B cell (primary cell): ENCODE data around the gene TKFC. TPM values are rescaled to one million over a fixed set of nuclear protein-coding genes. Genes with fewer than 3 reads are reported as not detected.

ENCODE experiments used
- ATAC-seq: fragments of 200-7000 bp; cut with Tn5 transposase; one replicate; pipeline ENCODE4 v1.10.0; 2021; ENCODE audit warnings: low read depth, mild to moderate bottlenecking, moderate number of reproducible peaks, moderate library complexity
- CTCF ChIA-PET: fragments of 350-600 bp; sonication (Branson Sonifier 250); formaldehyde crosslinking; loops from one replicate; lab custom pipeline; 2021; ENCODE audit warnings: antibody characterized with exemption, inconsistent platforms; lab: Charles Lee
- POLR2A ChIA-PET: fragments of 350-600 bp; sonication (Branson Sonifier 250); formaldehyde crosslinking; loops from one replicate; lab custom pipeline; 2021; ENCODE audit warnings: antibody characterized with exemption; lab: Charles Lee
- DNase-seq: peaks from one replicate; pipeline ENCODE4 v3.0.0; 2013
- H2AFZ ChIP-seq: 2 replicates; pipeline ENCODE4 v1.6.1; 2012; ENCODE audit warnings: mild to moderate bottlenecking, low read depth, low read length; ENCODE audit not compliant: insufficient read depth, poor library complexity, severe bottlenecking
- H3K27ac ChIP-seq, 2 donors: 1 replicate in 1 of 2; 2 replicates in 1 of 2; pipeline ENCODE4 v1.5.1; 2012 to 2013; ENCODE audit warnings: low read length in 2 of 2, mild to moderate bottlenecking in 2 of 2, moderate library complexity in 1 of 2
- H3K27me3 ChIP-seq, 4 experiments: fragments of 200-600 bp in 1 of 4; sonication (generic) in 1 of 4; replicated peaks in 1 of 4; 1 replicate in 2 of 4; 2 replicates in 2 of 4; pipeline versions ENCODE4 v1.6.1 to v1.7.0; 2013 to 2016; ENCODE audit warnings: low read length in 3 of 4, mild to moderate bottlenecking in 2 of 4, mixed read lengths in 1 of 4, moderate library complexity in 1 of 4; ENCODE audit not compliant: insufficient read depth in 4 of 4, control insufficient read depth in 3 of 4; ENCODE audit errors: control extremely low read depth in 1 of 4
- H3K36me3 ChIP-seq, 2 experiments: replicated peaks in 1 of 2; 1 replicate in 1 of 2; 2 replicates in 1 of 2; pipeline versions ENCODE4 v1.6.1 to v1.7.1; 2013; ENCODE audit warnings: low read length in 1 of 2; ENCODE audit not compliant: insufficient read depth in 2 of 2, control insufficient read depth in 1 of 2; ENCODE audit errors: control extremely low read depth in 1 of 2, extremely low read depth in 1 of 2
- H3K4me1 ChIP-seq, 2 donors: fragments of 200-600 bp in 1 of 2; sonication (generic) in 1 of 2; 1 replicate in 1 of 2; 2 replicates in 1 of 2; pipeline versions ENCODE4 v1.5.1 to v1.6.1; 2013 to 2017; ENCODE audit warnings: low read length in 2 of 2; ENCODE audit not compliant: control insufficient read depth in 2 of 2, insufficient read depth in 2 of 2
- H3K4me2 ChIP-seq: replicated peaks from 2 replicates; pipeline ENCODE3; 2012; ENCODE audit warnings: mild to moderate bottlenecking, low read depth, low read length; ENCODE audit not compliant: poor library complexity, severe bottlenecking
- H3K4me3 ChIP-seq, 5 experiments: fragments of 200-600 bp in 1 of 5; sonication (generic) in 1 of 5; 1 replicate in 3 of 5; 2 replicates in 2 of 5; pipeline versions ENCODE4 v1.5.1 to v1.7.0; 2011 to 2016; ENCODE audit warnings: low read length in 4 of 5, mild to moderate bottlenecking in 4 of 5, low read depth in 2 of 5, control low read depth in 1 of 5, moderate library complexity in 1 of 5; ENCODE audit not compliant: insufficient read depth in 1 of 5; ENCODE audit errors: control extremely low read depth in 1 of 5, extremely low read depth in 1 of 5
- H3K79me2 ChIP-seq: fragments of 200-600 bp; sonication (generic); one replicate; pipeline ENCODE4 v1.6.0; 2016; ENCODE audit warnings: low read length; ENCODE audit not compliant: control insufficient read depth, insufficient read depth
- H3K9ac ChIP-seq: fragments of 200-600 bp; sonication (generic); 2 replicates; pipeline ENCODE4 v1.6.1; 2017; ENCODE audit warnings: mild to moderate bottlenecking, low read length, moderate library complexity
- H3K9me3 ChIP-seq, 3 donors: one replicate each; pipeline versions ENCODE4 v1.6.1 to v1.7.1; 2013; ENCODE audit warnings: low read length in 2 of 3; ENCODE audit not compliant: control insufficient read depth in 2 of 3, insufficient read depth in 1 of 3; ENCODE audit errors: control extremely low read depth in 1 of 3
- H4K20me1 ChIP-seq: 2 replicates; pipeline ENCODE4 v1.6.0; 2012; ENCODE audit warnings: mild to moderate bottlenecking, low read length; ENCODE audit not compliant: insufficient read depth, control insufficient read depth, poor library complexity, severe bottlenecking
- H3K27ac Mint-ChIP-seq: one replicate; pipeline ENCODE4 v1.8.0; 2021; ENCODE audit warnings: mixed read lengths
- H3K27me3 Mint-ChIP-seq: one replicate; pipeline ENCODE4 v1.8.0; 2021; ENCODE audit warnings: mixed read lengths
- H3K4me1 Mint-ChIP-seq: one replicate; pipeline ENCODE4 v1.8.0; 2021; ENCODE audit warnings: mixed read lengths
- H3K4me3 Mint-ChIP-seq: one replicate; pipeline ENCODE4 v1.8.0; 2021; ENCODE audit warnings: mixed read lengths
- H3K9me3 Mint-ChIP-seq: one replicate; pipeline ENCODE4 v1.8.0; 2022; ENCODE audit warnings: mixed read lengths; ENCODE audit not compliant: insufficient read depth
- EZH2 ChIP-seq: IDR thresholded peaks from 2 replicates; pipeline ENCODE4 v1.6.1; 2012; ENCODE audit warnings: borderline replicate concordance, low read depth, mild to moderate bottlenecking, moderate library complexity, low read length; ENCODE audit not compliant: insufficient read depth, poor library complexity, severe bottlenecking
- WGBS: methylation state at CpG from one replicate; pipeline ENCODE4 v1.1.5; 2013; ENCODE audit warnings: missing lambda C conversion rate; ENCODE audit not compliant: insufficient coverage; 5-methylcytosine and 5-hydroxymethylcytosine counted together
- intact Hi-C: fragments of 100-400 bp; cut with micrococcal nuclease; formaldehyde crosslinking; loops from one replicate; pipeline ENCODE4 v1.10.0; 2022
- polyA plus RNA-seq: library from polyadenylated mRNA; depleted of rRNA; stranded (reverse); fragments of >200 nt; gene quantifications from 2 replicates; pipeline ENCODE4 v1.2.3, GENCODE V29; 2012
- total RNA-seq, 2 donors: library from RNA; stranded (reverse); fragments of 120-200 nt in 1 of 2; gene quantifications; 1 replicate in 1 of 2; 2 replicates in 1 of 2; pipeline versions ENCODE4 v1.2.3 to v1.2.4, GENCODE V29; 2013 to 2022
- TF ChIP-seq, protein P1 (sequence below): fragments of 200-600 bp; IDR thresholded peaks from one replicate; pipeline ENCODE4 v1.8.0; 2022; ENCODE audit warnings: antibody characterized with exemption, mild to moderate bottlenecking

TKFC gene
- total and polyA plus RNA-seq, 2 donors (not counting 1 experiment from before 2014, with no cell fraction given) = 82.3 to 86.3 TPM

DNA sequence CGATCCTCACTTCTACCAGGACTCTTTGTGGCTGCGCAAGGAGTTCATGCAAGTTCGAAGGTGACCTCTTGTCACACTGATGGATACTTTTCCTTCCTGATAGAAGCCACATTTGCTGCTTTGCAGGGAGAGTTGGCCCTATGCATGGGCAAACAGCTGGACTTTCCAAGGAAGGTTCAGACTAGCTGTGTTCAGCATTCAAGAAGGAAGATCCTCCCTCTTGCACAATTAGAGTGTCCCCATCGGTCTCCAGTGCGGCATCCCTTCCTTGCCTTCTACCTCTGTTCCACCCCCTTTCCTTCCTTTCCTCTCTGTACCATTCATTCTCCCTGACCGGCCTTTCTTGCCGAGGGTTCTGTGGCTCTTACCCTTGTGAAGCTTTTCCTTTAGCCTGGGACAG, 35.6 kb downstream of the TKFC start:
- H3K27ac ChIP-seq = no peak overlapping the region
- ChIA-PET POLR2A (interaction anchor here (1.2 to 1.4 kb wide), 2 partner anchors 11 to 13 kb away, joined by 3 to 8 read pairs; no protein-coding TSS in a partner anchor), CTCF (interaction anchor here (2.6 to 20.9 kb wide), 3 partner anchors 12 to 31 kb away, joined by 12 to 436 read pairs (median 60); partner anchors contain the start of genes DDB1 and TKFC)
- TF ChIP-seq, protein P1, sequence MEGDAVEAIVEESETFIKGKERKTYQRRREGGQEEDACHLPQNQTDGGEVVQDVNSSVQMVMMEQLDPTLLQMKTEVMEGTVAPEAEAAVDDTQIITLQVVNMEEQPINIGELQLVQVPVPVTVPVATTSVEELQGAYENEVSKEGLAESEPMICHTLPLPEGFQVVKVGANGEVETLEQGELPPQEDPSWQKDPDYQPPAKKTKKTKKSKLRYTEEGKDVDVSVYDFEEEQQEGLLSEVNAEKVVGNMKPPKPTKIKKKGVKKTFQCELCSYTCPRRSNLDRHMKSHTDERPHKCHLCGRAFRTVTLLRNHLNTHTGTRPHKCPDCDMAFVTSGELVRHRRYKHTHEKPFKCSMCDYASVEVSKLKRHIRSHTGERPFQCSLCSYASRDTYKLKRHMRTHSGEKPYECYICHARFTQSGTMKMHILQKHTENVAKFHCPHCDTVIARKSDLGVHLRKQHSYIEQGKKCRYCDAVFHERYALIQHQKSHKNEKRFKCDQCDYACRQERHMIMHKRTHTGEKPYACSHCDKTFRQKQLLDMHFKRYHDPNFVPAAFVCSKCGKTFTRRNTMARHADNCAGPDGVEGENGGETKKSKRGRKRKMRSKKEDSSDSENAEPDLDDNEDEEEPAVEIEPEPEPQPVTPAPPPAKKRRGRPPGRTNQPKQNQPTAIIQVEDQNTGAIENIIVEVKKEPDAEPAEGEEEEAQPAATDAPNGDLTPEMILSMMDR = no peak
- no peak for TF ChIP-seq EZH2
- H3K4me2 ChIP-seq = no peak overlapping the region
- H3K9me3 ChIP-seq = no peaks in the 10 kb centered on the region
- no peak overlapping the region for H2AFZ ChIP-seq
- no peaks in the 10 kb centered on the region for H3K4me1 ChIP-seq
- no peak overlapping the region for H3K9ac ChIP-seq
- over 99% methylated on average over 7 of the region's 7 CpGs for WGBS
- no peaks in the 10 kb centered on the region for H3K27me3 Mint-ChIP-seq
- H3K27me3 ChIP-seq = no peaks in the 10 kb centered on the region
- no peak overlapping the region for H3K4me3 ChIP-seq
- H3K27ac Mint-ChIP-seq = no peak overlapping the region
- H3K36me3 ChIP-seq = peaks cover 0 to 57% of the 10 kb centered on the region in 2 experiments
- DNase-seq (no peak), ATAC-seq (no peak)
- H4K20me1 ChIP-seq = peaks cover under 1% of the 10 kb centered on the region
- no peaks in the 10 kb centered on the region for H3K9me3 Mint-ChIP-seq
- peaks cover 4% of the 10 kb centered on the region for H3K4me1 Mint-ChIP-seq
- intact Hi-C loops = no loop called here
- peaks cover 9% of the 10 kb centered on the region for H3K79me2 ChIP-seq
- no peak overlapping the region for H3K4me3 Mint-ChIP-seq
